GM18861 (cell line): ENCODE measurements around the gene DPH7.
A peak's percentile ranks its signal among the peaks of the same experiment; 100 is the strongest.
"Not testable (repeated sequence)": the region's sequence is repeated elsewhere in the genome, so short reads cannot be mapped to it uniquely, and the experiment has no call there.

Experiments
- ATAC-seq: cut with Tn5 transposase; IDR thresholded peaks from one replicate; pipeline ENCODE4 v1.9.1; 2021; ENCODE audit not compliant: unreplicated experiment

Gene DPH7

DNA sequence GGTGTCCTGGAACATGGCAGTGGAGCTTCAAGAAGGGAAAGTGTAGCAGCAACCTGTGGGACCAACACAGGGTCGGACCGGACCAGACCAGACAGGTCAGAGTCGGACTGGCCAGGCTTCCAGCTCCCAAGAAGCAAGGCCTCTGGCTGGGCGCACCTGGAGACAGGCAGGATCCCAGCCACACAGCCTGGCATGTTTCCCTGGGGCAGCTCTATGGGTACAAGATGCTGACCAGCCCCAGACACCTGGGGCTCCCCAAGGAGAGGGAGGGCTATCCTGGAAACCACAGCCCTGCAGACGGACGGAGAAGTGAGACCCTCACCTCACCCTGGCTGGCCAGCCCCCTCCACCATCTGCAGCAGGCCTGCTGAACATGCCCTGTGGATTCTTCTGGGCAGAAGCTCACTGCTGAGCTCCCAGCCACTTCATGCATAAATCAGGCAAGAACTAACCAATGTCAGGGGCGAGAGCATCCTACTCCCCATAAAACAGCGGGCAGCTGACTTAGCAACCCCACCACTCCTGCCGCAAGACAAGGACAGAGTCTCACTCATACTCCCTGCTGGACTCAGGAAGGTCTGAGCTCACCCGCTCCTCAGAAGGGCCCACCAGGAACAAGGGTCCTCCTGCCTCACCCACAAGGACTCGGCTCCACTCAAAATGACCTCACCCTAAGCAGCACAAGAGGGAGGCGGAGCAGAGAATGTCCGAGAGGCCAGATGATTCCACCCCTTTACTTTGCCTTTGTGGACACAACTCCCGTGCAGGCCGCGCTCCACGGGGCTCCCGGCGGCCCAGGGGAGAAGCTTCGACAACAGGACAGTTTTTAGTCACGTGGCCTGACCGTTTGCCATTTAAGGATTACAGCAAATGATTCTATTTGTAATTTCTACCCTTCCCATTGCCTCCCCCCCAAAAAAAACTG is 2.9 kb upstream of the DPH7 start:
- ATAC-seq, result no peak

DNA sequence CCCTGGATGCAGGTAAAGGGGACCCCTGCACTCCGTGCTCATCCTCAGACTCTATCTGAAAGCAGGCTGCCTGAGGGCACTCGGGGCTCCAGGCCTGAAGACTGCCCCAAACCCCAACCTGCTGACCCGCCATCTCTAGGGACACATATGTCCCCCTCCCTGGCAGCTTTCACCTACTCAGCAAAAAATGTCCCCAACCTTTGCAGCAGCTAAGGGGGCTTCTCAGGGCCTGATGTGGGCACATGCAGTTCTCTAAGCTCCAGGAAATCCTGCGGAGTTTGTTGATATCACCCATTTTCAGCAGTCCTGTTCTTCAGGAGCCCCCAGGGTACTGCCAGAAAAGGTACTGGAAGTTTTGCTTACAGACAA is 2.2 kb upstream of the DPH7 start:
- ATAC-seq, result no peak

DNA sequence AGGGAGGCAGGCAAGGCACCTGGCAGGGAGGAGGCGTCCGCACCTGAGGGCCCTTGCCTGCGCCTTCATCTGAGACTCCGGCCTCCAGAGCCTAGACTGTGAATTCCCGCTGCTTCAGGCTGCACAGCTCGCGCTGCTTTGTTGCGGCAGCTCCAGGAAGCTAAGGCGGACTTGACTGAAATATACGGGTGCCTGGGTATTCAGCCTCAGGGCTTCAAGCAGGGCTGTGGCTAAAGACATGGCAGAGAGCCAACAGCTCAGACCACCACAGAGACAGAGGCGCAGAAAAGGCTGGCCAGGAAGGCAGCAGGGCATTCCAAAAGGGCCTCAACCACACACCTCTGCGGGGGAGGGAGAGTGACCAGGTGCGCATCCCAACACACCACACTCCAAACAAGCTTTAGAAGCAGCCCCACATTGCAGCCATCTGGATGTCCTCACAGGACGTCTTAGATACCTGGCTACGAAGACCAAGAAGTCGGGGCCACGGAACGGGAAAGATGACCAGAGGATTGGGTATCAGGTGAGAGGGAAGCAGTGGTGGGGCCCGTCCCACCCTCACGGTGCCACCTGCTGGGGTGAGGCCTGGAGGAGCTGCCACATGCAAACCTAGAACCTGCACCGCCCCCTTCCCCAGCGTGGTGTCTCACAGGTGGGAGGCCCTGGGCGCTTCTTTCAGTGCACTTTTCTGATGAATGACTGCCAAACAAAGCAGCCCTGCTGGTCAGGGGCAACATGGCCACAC is 1.7 kb upstream of the DPH7 start:
- no peak for ATAC-seq

DNA sequence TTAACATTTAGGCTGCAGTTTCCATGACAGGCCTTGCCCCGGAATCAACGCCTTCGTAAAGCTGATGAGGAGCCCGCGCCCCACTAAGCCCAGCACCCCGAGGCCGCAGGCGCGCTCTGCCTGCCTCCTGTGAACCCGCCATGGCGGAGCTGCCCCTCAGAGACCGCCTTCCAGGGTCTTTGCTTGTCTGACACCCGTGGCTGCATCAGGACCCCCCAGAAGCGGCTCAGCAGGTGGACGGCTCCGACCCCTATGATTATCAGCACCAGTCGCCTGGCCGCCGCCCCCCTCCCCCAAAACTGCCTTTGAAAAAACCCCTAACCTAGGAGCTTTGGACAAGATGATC is 507 bp upstream of the DPH7 start:
- no peak for ATAC-seq

DNA sequence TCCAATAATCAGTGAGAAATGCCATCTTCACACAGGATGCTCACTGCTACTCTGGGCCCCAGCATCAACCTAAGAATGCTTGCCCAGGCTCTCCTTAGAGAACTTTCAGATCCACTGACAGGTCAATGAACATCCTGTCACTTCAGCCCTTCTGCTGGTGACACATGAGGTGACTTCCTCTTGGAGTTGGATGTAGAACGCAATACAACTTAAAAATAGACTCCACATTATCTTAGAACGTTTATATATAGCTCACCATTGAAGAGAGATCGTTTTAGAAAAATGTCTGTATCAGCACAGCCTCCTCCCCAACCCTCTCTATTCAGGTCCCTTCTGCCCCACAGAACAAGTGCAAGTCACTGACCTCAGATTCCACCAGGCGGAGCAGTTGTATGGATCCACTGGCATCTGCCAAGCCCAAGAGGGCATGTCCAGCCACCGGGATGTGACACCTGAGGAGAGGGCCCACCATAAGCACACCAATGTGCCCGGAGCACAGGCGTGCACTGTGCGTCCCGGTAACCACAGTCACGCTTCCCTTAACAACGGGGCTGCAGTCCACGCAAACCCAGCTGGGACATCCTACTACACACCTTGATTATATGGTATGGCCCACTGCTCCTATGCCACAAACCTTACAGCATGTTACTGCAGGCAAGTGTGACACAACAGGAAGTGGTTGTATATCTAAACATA is 2.9 kb downstream of the DPH7 start:
- no peak for ATAC-seq

DNA sequence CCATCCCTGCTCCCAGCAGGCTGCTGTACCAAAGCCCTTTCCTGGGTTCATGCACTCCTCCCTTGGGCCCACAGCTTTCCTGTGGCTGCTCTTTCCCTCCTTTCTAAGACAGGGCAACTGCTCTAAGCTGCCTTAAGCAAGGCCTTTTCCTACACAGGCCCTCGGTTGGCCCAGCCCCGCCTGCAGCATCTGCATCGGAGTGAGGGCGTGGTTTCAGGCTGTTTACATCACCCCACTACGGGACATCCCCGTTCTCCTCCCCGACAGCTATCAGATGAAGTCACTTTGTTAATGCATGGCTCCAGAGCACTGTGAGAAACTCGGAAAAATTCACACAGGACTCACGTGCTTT is 3.4 kb downstream of the DPH7 start:
- no peak for ATAC-seq

DNA sequence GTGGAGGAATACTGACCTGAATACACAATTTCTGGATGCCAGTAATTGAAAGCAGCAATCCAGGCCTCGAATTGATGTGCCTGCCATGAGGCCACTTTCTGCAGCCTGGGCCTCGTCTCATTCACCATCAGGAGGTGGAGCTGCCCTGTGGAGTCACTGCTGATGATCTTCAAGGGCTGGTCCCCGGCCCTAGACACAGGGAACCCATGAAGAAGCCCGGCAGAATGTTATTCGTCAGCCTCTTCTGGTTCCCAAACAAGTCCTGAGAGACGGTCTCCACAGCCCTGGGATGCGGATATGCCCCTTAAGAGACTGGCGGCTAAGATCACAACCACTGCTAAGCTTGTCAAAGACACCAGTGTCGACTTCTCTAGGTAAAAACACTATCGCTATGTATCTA is 4.5 kb downstream of the DPH7 start:
- no peak for ATAC-seq

DNA sequence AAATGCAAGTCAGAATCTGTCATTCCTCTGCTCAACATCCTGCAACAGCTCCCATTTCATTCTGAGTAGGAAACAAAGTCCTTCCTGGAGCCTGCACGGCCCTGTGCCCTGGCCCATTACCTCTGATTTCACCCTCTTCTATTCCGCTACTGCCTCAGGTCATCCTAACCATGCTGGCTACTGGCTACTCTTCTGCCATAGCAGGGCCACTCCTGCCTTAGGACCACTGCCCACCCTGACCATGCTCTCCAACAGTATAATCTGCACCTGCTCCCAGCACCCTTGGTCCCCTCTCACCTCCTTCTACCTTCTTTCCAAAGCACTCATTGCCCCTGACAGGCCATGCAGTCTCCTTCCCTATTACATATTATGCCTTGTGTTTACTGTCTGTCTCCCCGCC is 8.2 kb downstream of the DPH7 start:
- ATAC-seq, result no peak

DNA sequence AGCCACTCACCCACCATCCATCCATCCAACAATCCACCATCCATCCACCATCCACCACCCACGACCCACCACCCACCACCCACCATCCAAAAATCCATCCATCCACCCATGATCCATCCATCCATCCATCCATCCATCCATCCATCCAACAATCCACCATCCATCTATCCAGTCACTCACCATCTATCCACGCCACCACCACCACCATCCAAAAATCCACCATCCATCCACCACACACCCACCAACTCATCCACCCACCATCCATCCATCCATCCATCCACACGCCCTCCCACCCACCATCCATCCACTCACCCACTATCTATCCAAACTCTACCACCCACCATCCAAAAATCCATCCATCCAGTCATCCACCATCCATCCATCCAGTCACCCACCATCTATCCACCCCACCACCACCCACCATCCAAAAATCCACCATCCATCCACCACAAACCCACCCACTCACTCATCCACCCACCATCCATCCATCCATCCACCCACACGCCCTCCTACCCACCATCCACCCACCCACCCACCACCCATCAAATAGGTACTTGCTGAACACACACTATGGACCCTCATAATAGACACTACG is 9.0 kb downstream of the DPH7 start:
- ATAC-seq, result no peak

DNA sequence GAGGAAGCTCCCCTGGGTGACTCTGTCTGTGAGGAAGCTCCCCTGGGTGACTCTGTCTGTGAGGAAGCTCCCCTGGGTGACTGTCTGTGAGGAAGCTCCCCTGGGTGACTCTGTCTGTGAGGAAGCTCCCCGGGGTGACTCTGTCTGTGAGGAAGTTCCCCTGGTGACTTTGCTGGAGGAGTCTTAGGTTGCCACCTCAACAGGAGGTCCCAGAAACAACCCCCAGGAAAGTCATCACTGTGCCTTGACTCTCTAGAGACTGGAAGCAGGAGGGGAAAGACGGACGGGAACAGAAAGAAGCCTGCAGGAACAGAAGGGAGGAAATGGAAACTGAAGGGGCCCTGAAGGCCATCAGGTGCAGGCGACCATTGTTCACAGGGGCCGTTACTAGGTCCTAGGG is 10.3 kb downstream of the DPH7 start:
- ATAC-seq, result not testable (repeated sequence)

DNA sequence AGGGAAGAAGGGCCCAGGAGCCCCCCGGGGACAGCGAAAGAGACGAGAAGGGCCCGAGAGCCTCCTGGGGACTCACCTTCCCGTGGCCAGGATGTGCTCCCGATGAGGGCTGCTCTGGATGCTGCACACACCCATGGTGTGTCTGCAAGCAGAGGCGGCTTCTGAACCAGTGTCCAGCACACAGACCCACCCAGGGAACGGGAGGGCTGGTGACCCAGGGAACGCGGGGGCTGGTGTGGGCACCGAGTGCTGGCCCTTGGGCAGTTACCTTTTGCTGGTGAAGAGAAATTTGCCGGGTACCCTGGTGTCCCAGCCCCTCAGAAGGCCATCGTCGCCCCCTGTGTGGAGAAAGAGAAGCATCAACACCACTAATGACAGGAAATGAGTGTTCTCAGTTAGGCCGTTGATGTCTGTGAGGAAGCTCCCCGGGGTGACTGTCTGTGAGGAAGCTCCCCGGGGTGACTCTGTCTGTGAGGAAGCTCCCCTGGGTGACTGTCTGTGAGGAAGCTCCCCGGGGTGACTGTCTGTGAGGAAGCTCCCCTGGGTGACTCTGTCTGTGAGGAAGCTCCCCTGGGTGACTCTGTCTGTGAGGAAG is 13.8 kb downstream of the DPH7 start:
- ATAC-seq, result no peak

DNA sequence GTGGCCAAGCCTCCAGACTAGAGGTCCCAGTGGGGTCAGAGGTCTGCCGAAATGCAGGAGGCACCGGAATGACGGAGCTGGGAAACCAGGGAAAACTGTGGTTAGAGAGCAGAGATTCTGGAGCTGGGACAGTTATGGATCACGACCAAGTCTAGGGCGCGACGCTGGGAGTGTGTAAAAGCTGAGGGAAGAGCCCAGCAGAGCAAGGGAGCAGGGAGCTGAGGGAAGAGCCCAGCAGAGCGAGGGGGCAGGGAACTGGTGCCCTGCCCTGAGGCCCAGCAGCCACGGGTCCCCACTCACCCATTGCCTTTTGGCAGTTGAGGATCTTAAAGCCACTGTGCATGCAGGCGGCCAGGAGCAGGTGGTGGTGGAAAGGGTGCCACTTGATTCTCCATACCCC is 14.6 kb downstream of the DPH7 start:
- ATAC-seq, result no peak

DNA sequence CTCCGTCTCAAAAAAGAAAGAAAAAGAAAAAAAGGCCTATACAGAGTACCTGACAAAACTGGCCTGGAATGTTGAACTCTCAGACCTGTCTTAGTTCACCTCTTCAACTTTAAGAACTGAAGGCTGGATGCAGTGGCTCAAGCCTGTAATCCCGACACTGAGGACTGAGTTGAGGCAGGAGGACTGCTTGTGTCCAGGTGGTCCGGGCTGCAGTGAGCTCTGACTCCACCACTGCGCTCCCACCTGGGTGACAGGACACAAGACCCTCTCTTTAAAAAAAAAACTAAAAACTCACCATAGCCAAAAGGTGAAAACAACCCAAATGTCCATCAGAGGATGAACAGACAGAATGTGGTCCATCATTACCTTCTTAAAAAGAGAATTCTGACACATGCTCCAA is 20.6 kb downstream of the DPH7 start:
- no peak for ATAC-seq

DNA sequence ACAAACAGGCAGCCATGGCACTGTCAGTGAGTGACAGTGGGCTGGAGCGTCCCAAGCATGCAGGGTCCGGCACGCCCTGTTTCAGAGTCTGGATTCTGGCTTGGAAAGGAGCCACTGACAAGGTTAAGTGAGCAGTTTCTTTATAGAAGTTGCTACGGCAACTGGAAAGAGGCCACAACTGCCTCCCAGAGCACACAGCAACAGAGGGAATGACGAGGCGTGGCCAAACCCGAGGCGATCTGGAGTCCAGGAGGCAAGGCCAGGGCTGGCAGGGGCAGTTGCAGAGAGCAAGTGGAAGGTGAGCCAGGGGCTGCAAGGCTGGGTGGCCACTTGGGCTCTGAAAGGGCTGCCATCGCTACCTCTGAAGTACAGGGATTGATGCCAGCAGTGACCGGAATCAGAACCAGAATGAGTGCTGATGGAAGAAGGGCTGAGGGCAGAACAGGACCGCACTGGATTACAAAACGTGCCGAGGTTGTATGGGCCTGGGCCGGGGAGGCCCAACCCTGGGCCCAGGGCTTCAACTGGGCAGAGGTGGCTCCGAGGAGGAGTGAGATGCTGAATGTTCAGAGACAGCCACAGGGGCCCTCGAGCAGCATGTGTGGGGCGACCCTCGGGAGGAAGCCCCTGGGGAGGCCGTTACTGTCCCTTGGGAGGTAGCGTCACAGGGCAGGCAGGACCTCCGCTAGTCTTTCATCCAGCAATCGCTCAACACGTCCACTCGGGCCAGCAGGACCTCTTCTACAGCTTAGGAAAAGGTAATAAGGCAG is 22.5 kb downstream of the DPH7 start:
- no peak for ATAC-seq

DNA sequence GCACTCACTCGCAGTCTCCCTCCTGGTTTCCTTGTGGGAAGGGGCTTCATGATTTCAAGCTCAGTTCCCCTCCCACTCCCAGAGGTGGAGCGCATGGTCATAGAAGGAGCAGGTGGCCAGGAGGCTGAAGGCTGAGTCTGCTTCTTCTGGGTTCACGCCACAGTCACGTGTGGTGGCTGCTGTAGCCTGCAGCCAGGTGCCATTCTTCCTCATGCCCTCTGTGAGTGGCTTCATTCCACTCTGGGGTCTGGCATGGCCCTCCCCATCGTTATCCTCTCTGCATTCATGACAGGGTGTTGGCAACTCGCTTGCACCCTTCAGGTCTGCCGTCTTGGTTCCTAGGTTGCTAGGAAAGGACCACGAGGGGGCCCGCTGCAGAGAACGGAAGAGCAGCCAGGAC is 23.5 kb downstream of the DPH7 start:
- no peak for ATAC-seq

DNA sequence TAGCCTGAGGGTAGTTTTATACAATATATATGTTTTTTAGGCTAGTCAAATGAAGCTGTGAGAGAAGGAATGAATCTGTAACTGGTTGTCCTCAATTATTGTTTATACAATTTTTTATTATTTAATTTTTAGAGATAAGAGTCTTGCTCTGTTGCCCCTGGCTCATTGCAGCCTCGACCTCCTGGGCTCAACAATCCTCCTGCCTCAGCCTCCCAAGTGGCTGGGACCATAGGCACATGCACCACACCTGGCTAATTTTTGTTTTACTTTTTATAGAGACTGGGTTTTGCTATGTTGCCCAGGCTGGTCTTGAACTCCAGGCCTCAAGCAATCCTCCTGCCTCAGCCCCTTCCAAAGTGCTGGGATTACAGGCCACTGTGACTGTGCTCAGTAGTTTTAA is 24.4 kb downstream of the DPH7 start:
- ATAC-seq, result no peak

DNA sequence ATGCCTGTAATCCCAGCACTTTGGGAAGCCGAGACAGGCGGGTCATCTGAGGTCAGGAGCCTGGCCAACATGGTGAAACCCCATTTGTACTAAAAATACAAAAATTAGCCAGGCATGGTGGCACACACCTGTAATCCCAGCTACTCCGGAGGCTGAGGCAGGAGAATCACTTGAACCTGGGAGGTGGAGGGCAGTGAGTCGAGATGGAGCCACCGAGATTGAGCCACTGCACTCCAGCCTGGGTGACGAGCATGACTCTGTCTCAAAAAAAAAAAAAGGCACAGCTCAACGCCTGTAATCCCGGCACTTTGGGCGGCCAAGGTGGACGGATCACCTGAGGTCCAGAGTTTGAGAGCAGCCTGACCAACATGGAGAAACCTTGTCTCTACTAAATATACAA is 25.1 kb downstream of the DPH7 start:
- ATAC-seq, result not testable (repeated sequence)

DNA sequence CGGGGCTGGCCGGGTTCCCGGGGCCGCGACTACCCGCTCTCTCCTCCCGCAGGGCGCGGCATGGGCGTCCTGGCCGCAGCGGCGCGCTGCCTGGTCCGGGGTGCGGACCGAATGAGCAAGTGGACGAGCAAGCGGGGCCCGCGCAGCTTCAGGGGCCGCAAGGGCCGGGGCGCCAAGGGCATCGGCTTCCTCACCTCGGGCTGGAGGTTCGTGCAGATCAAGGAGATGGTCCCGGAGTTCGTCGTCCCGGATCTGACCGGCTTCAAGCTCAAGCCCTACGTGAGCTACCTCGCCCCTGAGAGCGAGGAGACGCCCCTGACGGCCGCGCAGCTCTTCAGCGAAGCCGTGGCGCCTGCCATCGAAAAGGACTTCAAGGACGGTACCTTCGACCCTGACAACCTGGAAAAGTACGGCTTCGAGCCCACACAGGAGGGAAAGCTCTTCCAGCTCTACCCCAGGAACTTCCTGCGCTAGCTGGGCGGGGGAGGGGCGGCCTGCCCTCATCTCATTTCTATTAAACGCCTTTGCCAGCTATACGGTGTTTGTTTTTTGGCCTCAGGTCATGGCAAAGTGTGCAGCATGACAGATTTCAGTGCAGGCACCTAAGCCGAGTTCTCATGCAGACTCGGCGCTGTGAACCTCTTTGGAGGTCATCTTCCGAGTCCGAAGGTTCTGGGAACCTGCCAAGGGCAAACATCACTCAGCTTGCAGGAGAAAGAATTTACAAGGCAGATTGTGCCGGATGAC is 26.5 kb downstream of the DPH7 start:
- no peak for ATAC-seq

DNA sequence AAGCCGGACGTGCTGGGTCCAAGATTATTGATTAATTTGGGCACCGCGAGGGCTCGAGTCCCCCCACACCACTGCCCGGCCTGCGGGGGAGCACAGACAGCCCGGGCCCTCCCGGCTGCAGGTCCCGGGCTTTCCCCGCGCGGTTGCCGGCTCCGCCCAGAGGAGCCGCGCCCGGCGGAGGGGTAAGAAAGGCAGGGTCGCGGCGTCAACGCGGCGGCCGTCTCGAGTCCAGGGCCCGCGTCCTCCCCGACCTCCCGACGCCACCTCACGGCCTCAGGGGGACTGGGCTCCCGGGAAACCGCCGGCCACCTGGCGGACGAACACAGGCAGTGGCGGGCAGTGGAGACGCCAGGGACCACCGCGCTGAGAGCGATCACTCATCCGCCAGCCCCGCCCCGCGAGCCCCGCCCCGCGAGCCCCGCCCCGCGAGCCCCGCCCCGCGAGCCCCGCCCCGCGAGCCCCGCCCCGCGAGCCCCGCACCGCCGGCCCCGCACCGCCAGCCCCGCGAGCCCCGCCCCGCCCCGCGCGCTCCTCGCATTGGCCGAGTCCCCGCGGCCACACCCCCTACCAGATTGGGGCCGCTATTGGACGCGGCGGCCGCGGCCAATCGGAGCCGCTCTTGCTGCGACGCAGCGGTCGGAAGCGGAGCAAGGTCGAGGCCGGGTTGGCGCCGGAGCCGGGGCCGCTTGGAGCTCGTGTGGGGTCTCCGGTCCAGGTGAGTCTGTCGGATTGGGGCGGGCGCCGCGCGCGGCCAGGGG is 27.3 kb downstream of the DPH7 start, which contains the start of gene MRPL41:
TSS of gene MRPL41 (plus strand) at position 616 of the 758 bp plus-strand sequence. CDS start 203 bp downstream, outside the sequence.
- peak; percentile 76 for ATAC-seq
